Measurements from ENCODE around the gene SPATS2L.

- TF ChIP-seq MYNN (tag by site-specific recombination; IDR thresholded peaks at IDR 0.05; ENCODE audit: borderline replicate concordance), result no peak
- TF ChIP-seq, protein P1, sequence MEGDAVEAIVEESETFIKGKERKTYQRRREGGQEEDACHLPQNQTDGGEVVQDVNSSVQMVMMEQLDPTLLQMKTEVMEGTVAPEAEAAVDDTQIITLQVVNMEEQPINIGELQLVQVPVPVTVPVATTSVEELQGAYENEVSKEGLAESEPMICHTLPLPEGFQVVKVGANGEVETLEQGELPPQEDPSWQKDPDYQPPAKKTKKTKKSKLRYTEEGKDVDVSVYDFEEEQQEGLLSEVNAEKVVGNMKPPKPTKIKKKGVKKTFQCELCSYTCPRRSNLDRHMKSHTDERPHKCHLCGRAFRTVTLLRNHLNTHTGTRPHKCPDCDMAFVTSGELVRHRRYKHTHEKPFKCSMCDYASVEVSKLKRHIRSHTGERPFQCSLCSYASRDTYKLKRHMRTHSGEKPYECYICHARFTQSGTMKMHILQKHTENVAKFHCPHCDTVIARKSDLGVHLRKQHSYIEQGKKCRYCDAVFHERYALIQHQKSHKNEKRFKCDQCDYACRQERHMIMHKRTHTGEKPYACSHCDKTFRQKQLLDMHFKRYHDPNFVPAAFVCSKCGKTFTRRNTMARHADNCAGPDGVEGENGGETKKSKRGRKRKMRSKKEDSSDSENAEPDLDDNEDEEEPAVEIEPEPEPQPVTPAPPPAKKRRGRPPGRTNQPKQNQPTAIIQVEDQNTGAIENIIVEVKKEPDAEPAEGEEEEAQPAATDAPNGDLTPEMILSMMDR (tag by site-specific recombination; IDR thresholded peaks at IDR 0.05), result no peak
- TF ChIP-seq, protein P2, sequence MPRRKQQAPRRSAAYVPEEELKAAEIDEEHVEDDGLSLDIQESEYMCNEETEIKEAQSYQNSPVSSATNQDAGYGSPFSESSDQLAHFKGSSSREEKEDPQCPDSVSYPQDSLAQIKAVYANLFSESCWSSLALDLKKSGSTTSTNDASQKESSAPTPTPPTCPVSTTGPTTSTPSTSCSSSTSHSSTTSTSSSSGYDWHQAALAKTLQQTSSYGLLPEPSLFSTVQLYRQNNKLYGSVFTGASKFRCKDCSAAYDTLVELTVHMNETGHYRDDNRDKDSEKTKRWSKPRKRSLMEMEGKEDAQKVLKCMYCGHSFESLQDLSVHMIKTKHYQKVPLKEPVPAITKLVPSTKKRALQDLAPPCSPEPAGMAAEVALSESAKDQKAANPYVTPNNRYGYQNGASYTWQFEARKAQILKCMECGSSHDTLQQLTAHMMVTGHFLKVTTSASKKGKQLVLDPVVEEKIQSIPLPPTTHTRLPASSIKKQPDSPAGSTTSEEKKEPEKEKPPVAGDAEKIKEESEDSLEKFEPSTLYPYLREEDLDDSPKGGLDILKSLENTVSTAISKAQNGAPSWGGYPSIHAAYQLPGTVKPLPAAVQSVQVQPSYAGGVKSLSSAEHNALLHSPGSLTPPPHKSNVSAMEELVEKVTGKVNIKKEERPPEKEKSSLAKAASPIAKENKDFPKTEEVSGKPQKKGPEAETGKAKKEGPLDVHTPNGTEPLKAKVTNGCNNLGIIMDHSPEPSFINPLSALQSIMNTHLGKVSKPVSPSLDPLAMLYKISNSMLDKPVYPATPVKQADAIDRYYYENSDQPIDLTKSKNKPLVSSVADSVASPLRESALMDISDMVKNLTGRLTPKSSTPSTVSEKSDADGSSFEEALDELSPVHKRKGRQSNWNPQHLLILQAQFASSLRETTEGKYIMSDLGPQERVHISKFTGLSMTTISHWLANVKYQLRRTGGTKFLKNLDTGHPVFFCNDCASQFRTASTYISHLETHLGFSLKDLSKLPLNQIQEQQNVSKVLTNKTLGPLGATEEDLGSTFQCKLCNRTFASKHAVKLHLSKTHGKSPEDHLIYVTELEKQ (tag by site-specific recombination; IDR thresholded peaks at IDR 0.05; ENCODE audit: borderline replicate concordance), result no peak
- no peak for TF ChIP-seq PRDM4 (tag by site-specific recombination; IDR thresholded peaks at IDR 0.05)
- TF ChIP-seq, protein P3, sequence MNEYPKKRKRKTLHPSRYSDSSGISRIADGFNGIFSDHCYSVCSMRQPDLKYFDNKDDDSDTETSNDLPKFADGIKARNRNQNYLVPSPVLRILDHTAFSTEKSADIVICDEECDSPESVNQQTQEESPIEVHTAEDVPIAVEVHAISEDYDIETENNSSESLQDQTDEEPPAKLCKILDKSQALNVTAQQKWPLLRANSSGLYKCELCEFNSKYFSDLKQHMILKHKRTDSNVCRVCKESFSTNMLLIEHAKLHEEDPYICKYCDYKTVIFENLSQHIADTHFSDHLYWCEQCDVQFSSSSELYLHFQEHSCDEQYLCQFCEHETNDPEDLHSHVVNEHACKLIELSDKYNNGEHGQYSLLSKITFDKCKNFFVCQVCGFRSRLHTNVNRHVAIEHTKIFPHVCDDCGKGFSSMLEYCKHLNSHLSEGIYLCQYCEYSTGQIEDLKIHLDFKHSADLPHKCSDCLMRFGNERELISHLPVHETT (tag by site-specific recombination; IDR thresholded peaks at IDR 0.05), result no peak
- no peak for TF ChIP-seq BCL11A (tag by site-specific recombination; IDR thresholded peaks at IDR 0.05; ENCODE audit: low read depth)
- TF ChIP-seq, protein P4, sequence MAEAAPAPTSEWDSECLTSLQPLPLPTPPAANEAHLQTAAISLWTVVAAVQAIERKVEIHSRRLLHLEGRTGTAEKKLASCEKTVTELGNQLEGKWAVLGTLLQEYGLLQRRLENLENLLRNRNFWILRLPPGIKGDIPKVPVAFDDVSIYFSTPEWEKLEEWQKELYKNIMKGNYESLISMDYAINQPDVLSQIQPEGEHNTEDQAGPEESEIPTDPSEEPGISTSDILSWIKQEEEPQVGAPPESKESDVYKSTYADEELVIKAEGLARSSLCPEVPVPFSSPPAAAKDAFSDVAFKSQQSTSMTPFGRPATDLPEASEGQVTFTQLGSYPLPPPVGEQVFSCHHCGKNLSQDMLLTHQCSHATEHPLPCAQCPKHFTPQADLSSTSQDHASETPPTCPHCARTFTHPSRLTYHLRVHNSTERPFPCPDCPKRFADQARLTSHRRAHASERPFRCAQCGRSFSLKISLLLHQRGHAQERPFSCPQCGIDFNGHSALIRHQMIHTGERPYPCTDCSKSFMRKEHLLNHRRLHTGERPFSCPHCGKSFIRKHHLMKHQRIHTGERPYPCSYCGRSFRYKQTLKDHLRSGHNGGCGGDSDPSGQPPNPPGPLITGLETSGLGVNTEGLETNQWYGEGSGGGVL (tag by site-specific recombination; IDR thresholded peaks at IDR 0.05), result no peak
These were observed 145.9 kb downstream of the SPATS2L start for GRCh38 chr2:200452377-200452776.

All from HEK293 (cell line).